H1 (cell line): ENCODE data around the gene IL2. TPM values are rescaled to one million over a fixed set of nuclear protein-coding genes. Genes with fewer than 3 reads are reported as not detected.

Experiments used
- polyA plus RNA-seq, 7 experiments: library from polyadenylated mRNA; depleted of rRNA in 3 of 7; stranded (reverse) in 5 of 7; unstranded in 2 of 7; fragments of >200 nt in 5 of 7; fragments of 200-250 nt in 2 of 7; gene quantifications; 1 replicate in 5 of 7; 2 replicates in 1 of 7; 4 replicates in 1 of 7; pipeline versions ENCODE4 v1.2.1 to v1.2.3, GENCODE V29; 2011 to 2013; ENCODE audit warnings: missing spikeins in 2 of 7, mixed read lengths in 2 of 7
- total RNA-seq: library from RNA; stranded (reverse); fragmentation: NEBNext Ultra II Directional; extraction: Animal tissue kit (Norgen Biotek cat#: 25700); gene quantifications from 2 replicates; pipeline ENCODE4 v1.2.1, GENCODE V29; 2021

IL2 gene
- total and polyA plus RNA-seq, 2 of the 8 experiments (the other 6 are each of a cell fraction or from before 2014, with no cell fraction given), result not detected

Other genes with a start within 250 kb of the IL2 start
- not detected in 2 replicates for gene ADAD1, start 77.7 kb downstream of the IL2 start, total RNA-seq
- gene ADAD1, start 77.7 kb downstream of the IL2 start, polyA plus RNA-seq (2011; rRNA removed), result not detected in 2 replicates
- gene IL21, start 164.3 kb upstream of the IL2 start, total RNA-seq, result not detected in 2 replicates
- not detected in 2 replicates for gene IL21, start 164.3 kb upstream of the IL2 start, polyA plus RNA-seq (2011; rRNA removed)